Measurements from ENCODE around the gene SETD1A. TPM values are rescaled to one million over a fixed set of nuclear protein-coding genes. Genes with fewer than 3 reads are reported as not detected.

Gene SETD1A
- total and polyA plus RNA-seq, 9 of the 15 experiments (the other 6 are each of a cell fraction or from before 2014, with no cell fraction given) = 0.08 to 36.0 (median 4.2) TPM

DNA sequence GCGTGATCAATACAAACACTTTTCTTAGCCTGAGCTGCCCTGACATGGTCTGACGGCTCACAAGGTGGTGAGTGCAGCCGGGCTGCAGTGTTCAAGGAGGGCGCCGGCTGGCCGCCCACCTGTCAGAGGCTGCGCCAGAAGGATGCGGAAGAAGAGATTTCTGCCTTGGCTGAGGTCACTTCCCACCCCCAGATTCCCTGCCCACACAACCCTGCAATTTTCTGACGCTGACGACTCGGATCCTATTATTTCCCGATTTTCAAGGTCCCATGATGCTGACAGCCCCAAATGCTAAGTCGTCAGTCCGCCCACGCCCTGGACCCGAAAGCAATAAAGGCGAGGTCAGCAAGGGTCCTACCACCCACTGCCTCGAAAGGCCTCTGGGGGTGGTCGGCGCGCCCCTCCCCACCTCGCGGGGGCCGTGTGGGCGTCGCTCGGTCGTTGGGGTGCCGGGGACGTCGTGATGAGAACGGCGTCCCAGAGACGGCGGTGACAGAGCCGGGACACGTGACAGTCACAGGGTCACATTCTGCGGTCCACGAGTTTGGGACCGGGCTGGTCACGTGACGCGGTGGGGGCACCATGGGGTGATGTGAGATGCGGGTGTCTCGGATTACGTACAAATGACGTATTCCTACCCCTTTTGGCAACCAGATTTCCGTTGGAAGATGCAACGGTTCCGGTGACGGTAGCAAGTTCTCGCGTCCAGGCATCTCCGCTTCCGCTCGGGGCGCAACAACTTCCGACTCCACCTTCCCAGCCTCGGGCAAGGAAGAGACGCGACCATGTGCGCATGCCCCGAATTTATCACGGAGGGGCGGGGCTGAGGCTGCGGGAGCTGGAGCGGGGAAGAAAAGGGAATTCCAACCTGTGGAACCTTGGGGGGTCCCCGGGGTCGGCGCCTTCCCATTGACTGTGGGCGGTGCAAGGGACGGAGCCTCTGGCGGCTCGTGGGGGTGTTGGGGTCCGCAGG is 75.5 kb downstream of the SETD1A start, which contains the start of gene STX4 (continued):
- TF ChIP-seq, protein P1, sequence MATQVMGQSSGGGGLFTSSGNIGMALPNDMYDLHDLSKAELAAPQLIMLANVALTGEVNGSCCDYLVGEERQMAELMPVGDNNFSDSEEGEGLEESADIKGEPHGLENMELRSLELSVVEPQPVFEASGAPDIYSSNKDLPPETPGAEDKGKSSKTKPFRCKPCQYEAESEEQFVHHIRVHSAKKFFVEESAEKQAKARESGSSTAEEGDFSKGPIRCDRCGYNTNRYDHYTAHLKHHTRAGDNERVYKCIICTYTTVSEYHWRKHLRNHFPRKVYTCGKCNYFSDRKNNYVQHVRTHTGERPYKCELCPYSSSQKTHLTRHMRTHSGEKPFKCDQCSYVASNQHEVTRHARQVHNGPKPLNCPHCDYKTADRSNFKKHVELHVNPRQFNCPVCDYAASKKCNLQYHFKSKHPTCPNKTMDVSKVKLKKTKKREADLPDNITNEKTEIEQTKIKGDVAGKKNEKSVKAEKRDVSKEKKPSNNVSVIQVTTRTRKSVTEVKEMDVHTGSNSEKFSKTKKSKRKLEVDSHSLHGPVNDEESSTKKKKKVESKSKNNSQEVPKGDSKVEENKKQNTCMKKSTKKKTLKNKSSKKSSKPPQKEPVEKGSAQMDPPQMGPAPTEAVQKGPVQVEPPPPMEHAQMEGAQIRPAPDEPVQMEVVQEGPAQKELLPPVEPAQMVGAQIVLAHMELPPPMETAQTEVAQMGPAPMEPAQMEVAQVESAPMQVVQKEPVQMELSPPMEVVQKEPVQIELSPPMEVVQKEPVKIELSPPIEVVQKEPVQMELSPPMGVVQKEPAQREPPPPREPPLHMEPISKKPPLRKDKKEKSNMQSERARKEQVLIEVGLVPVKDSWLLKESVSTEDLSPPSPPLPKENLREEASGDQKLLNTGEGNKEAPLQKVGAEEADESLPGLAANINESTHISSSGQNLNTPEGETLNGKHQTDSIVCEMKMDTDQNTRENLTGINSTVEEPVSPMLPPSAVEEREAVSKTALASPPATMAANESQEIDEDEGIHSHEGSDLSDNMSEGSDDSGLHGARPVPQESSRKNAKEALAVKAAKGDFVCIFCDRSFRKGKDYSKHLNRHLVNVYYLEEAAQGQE (IDR thresholded peaks at IDR 0.05; ENCODE audit: borderline replicate concordance) = peak; percentile 94
- TF ChIP-seq, protein P1 (CRISPR knock-in tag; IDR thresholded peaks at IDR 0.05; ENCODE audit: low read depth) = peak; percentile 48; the same call in 1 of the 2 replicates
- TF ChIP-seq, protein P2, sequence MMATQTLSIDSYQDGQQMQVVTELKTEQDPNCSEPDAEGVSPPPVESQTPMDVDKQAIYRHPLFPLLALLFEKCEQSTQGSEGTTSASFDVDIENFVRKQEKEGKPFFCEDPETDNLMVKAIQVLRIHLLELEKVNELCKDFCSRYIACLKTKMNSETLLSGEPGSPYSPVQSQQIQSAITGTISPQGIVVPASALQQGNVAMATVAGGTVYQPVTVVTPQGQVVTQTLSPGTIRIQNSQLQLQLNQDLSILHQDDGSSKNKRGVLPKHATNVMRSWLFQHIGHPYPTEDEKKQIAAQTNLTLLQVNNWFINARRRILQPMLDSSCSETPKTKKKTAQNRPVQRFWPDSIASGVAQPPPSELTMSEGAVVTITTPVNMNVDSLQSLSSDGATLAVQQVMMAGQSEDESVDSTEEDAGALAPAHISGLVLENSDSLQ (IDR thresholded peaks at IDR 0.05) = no peak; the same call in none of the 2 replicates
- TF ChIP-seq MBD2 (IDR thresholded peaks at IDR 0.05; ENCODE audit: borderline replicate concordance, low read depth) (peak; percentile 58), ZFP30 (CRISPR knock-in tag; IDR thresholded peaks at IDR 0.05; ENCODE audit: borderline replicate concordance) (no peak), GATAD2B (IDR thresholded peaks at IDR 0.05; ENCODE audit: borderline replicate concordance) (no peak; the same call in 1 of the 2 replicates), NR2C1 (IDR thresholded peaks at IDR 0.05) (peak; percentile 80), NR2C1 (tag; IDR thresholded peaks at IDR 0.05) (peak; percentile 82), MTA1 (IDR thresholded peaks at IDR 0.05; ENCODE audit: borderline replicate concordance) (no peak), ZFP1 (CRISPR knock-in tag; IDR thresholded peaks at IDR 0.05) (no peak), SAFB (IDR thresholded peaks at IDR 0.05; ENCODE audit: borderline replicate concordance, low read depth, low read length) (no peak), DDX20 (tag; IDR thresholded peaks at IDR 0.05; ENCODE audit: low read depth) (no peak)
- TF ChIP-seq, protein P3, sequence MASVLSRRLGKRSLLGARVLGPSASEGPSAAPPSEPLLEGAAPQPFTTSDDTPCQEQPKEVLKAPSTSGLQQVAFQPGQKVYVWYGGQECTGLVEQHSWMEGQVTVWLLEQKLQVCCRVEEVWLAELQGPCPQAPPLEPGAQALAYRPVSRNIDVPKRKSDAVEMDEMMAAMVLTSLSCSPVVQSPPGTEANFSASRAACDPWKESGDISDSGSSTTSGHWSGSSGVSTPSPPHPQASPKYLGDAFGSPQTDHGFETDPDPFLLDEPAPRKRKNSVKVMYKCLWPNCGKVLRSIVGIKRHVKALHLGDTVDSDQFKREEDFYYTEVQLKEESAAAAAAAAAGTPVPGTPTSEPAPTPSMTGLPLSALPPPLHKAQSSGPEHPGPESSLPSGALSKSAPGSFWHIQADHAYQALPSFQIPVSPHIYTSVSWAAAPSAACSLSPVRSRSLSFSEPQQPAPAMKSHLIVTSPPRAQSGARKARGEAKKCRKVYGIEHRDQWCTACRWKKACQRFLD (CRISPR knock-in tag; IDR thresholded peaks at IDR 0.05) = peak; percentile 85; the same call in 1 of the 2 replicates
- TF ChIP-seq, protein P4, sequence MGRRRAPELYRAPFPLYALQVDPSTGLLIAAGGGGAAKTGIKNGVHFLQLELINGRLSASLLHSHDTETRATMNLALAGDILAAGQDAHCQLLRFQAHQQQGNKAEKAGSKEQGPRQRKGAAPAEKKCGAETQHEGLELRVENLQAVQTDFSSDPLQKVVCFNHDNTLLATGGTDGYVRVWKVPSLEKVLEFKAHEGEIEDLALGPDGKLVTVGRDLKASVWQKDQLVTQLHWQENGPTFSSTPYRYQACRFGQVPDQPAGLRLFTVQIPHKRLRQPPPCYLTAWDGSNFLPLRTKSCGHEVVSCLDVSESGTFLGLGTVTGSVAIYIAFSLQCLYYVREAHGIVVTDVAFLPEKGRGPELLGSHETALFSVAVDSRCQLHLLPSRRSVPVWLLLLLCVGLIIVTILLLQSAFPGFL (CRISPR knock-in tag; IDR thresholded peaks at IDR 0.05) = no peak
